GM10847 (cell line): ENCODE measurements around the gene RPL31.

Source experiments
- POLR2A ChIP-seq: IDR thresholded peaks from 2 replicates; pipeline ENCODE4 v1.6.1; 2011; ENCODE audit not compliant: insufficient read length; ENCODE audit errors: extremely low read depth

The RPL31 gene

GRCh38 chr2:101003278-101003775, 1.2 kb downstream of the RPL31 start:
- TF ChIP-seq POLR2A = no peak

- no peak for TF ChIP-seq POLR2A
Observed at GRCh38 chr2:101004620-101005325, 2.7 kb downstream of the RPL31 start.

DNA sequence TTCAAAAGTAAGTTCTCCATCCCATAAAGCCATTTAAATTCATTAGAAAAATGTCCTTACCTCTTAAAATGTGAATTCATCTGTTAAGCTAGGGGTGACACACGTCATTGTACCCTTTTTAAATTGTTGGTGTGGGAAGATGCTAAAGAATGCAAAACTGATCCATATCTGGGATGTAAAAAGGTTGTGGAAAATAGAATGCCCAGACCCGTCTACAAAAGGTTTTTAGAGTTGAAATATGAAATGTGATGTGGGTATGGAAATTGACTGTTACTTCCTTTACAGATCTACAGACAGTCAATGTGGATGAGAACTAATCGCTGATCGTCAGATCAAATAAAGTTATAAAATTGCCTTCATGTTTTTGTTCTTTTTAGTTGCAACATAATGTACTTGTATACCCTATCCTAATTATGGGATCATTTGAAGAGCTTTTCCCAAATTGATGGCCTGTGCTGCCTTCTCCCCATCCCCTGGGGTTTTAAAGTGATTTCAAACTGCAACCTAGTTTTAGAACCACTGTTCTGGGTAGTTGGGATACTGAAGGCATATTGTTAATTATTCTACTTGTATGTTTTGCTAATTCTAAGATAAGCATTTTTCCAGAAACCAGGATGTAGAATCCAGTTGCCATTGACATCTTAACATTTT, 4.1 kb downstream of the RPL31 start:
- TF ChIP-seq POLR2A = no peak

DNA sequence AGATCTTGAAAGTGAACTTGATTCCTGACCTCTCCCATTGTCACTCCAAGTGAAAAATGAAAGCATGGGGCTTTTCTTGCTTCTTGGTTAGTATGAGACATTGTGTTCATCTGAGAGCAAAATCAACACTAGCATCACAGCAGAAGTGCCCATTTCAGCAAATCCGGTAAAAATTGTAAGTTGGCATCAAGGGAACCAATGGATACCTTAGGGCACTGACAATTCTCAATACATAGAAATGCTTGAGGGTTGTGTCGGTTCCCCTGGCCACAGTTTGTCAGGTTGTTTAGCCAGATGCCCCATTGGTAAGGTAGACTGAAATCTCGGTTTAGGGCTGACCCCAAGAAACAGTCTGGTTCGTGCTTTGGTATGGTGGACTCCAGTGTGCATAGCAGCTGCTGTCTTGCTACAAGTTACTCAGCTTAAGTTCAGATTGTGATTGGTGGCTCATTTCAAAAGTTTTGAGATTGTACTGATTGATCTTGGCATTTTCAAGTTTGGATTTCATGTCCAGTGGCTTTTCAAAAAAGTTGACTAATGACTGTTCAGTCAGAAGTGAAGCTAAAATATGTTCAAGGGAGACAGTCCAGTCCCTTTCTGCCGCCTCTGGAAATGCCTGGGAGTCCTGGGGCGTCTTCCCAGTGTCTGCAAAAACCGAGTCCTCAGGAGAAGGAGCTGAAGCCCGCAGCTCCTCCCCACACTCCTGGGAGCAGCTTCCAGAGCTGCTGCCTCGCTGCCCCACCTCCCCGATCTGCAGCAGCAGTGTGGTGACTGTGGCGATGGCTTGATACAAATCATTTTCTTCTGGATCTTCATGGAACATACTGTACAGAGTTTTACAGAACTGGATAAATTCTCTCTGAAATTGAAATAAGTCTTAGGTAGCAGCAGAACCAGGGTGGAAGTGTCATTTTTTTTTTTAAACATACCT, 5.6 kb downstream of the RPL31 start:
- no peak for TF ChIP-seq POLR2A

- TF ChIP-seq POLR2A = no peak
Observed at GRCh38 chr2:101011152-101011551, 9.1 kb downstream of the RPL31 start.

DNA sequence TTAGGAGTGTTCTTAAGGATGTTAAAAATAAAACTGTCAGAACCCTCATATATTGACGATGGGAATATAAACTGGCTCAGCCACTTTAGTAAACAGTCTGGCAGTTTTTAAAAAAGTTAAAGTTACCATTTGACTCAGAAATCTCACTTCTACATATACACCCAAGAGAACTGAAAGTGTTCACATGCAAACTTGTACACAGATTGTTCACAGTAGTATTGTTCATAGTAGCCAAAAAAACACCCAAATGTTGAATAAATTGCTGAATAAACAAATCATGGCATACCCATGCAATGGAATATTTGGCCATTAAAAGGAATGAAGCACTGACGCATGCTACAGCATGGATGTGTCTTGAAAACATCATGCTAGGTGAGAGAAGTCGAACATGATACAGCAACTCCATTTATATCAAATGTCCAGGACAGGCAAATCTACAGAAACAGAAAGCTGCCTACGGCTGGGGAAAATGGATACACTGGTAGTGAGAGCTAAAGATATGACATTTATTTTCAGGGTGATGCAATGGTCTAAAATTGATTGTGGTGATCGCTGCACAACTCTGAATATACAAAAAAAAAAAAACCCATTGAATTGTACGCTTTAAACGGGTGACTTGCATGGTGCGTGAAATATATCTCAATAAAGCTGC, 10.1 kb downstream of the RPL31 start:
- no peak for TF ChIP-seq POLR2A

DNA sequence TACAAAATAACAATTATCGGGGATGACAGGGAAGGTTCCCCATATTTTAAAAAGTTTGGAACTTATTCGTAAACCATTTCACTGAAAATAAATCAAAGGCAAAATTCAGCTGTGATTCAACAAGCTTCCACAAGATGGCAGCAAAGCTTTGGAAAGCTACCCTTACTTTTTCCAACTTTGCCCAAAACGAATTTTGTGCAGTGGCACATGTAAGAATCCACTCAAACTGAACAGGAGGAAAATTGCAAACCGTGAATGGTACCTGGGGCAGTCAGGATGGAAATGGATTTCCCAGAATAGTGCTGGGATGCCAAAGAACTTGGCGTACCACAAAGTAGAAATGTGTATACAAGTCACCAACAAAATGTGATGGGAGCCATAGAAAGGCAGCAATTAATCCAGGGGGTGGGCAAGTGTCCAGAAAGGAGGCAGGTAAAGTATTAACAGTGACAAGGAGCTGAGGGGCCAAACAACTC, 10.7 kb downstream of the RPL31 start:
- TF ChIP-seq POLR2A = no peak

DNA sequence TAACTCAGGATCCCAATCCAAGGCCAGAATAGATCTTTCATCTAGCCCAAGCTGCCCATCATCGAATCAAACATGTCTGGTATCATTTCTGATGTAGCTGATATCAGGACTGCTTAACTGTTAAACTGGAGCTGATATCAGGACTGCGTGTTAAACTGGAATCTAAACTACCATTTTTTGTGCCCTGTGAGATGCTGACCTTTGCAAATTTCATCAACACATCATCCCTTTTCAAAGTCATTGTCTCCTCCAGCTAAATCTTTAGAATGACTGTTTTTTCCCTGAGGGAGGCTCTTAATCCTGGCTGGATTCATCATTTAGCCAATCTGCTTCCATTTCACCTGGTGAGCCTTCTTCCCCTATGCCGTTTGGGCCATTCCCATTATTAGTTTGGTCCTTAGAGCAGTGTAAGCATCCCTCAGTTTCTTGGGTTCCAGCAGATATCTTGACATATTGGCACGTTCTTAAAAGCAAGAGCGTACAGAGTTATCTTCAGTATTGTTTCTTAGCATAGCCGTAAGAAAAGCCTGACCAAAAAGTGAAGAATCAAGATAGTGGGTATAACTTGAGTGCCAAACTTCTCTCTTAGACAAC, 12.3 kb downstream of the RPL31 start:
- no peak for TF ChIP-seq POLR2A

DNA sequence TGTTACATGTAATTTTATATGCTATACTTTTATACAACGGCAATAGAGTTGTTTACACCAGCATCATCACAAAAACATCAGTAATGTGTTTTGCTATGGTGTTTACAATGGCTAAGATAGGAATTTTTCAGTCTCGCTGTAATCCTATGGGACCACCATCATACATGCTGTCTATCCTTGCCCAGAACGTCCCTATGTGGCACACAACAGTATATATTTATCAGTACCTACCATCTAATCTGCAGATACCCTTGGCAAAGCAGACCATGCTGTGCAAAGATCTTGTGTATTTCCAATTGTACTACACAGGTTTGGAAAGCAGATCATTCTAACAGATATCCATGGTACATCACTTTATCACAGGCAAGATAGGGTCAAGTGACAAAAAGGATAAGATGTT, 15.3 kb downstream of the RPL31 start:
- no peak for TF ChIP-seq POLR2A

DNA sequence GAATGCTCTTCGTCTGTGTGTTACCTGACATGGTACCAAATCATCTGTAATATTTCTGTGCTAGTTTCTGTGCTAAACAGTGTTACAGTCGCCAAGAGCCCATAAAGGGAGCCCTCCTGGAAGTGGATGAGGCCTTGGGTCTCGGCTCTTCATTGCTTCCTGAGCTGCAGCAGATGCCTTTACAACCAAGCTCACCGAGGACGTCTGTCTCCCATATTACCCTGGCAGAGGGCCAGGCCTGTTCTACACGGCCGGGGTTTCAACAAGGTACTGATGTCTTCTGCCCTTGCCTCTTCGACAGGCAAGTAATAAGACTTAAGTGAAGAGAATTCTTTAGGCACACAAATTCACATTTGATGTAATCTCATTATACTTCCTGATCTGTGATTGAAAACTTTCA, 16.8 kb downstream of the RPL31 start:
- no peak for TF ChIP-seq POLR2A

- no peak for TF ChIP-seq POLR2A
Observed at GRCh38 chr2:101022221-101022620, 20.1 kb downstream of the RPL31 start.

GRCh38 chr2:101023327-101024107, 21.4 kb downstream of the RPL31 start:
- no peak for TF ChIP-seq POLR2A

GRCh38 chr2:101025561-101025960, 23.5 kb downstream of the RPL31 start:
- no peak for TF ChIP-seq POLR2A

- no peak for TF ChIP-seq POLR2A
Observed at GRCh38 chr2:101026253-101026701, 24.2 kb downstream of the RPL31 start.
